Activated B cell treated with CpG ODN at 0.5 μM for 24 hours (primary cell): ENCODE results near the gene CSGALNACT2. TPM values are rescaled to one million over a fixed set of nuclear protein-coding genes. Genes with fewer than 3 reads are reported as not detected.

Experiments
- ATAC-seq: fragments of 200-7000 bp; cut with Tn5 transposase; one replicate; pipeline ENCODE4 v1.10.0; 2021; ENCODE audit warnings: low read depth, mild to moderate bottlenecking, moderate library complexity
- CTCF ChIA-PET: fragments of 350-600 bp; sonication (Branson Sonifier 250); formaldehyde crosslinking; loops from one replicate; lab custom pipeline; 2021; ENCODE audit warnings: antibody characterized with exemption; lab: Charles Lee
- POLR2A ChIA-PET: fragments of 350-600 bp; sonication (Branson Sonifier 250); formaldehyde crosslinking; loops from one replicate; lab custom pipeline; 2021; ENCODE audit warnings: antibody characterized with exemption; lab: Charles Lee
- DNase-seq: peaks from one replicate; pipeline ENCODE4 v3.0.0; 2022
- H3K27ac Mint-ChIP-seq: one replicate; pipeline ENCODE4 v1.8.0; 2020; ENCODE audit warnings: mixed read lengths
- H3K27me3 Mint-ChIP-seq: one replicate; pipeline ENCODE4 v1.8.0; 2021; ENCODE audit warnings: mixed read lengths
- H3K36me3 Mint-ChIP-seq: one replicate; pipeline ENCODE4 v1.8.0; 2021; ENCODE audit warnings: low read depth, mixed read lengths
- H3K4me1 Mint-ChIP-seq: one replicate; pipeline ENCODE4 v1.8.0; 2021; ENCODE audit warnings: mixed read lengths
- H3K4me3 Mint-ChIP-seq: one replicate; pipeline ENCODE4 v1.8.0; 2020; ENCODE audit warnings: mild to moderate bottlenecking, mixed read lengths
- H3K9me3 Mint-ChIP-seq: one replicate; pipeline ENCODE4 v1.8.0; 2020; ENCODE audit warnings: mixed read lengths
- intact Hi-C: fragments of 100-400 bp; cut with micrococcal nuclease; formaldehyde crosslinking; loops from one replicate; pipeline ENCODE4 v1.15.1; 2024
- total RNA-seq: library from RNA; stranded (reverse); gene quantifications from 2 replicates; pipeline ENCODE4 v1.2.3, GENCODE V29; 2022
- TF ChIP-seq, protein P1 (sequence below): fragments of 200-600 bp; IDR thresholded peaks from one replicate; pipeline ENCODE4 v1.8.0; 2022; ENCODE audit warnings: antibody characterized with exemption, mild to moderate bottlenecking

CSGALNACT2 gene
- total RNA-seq, 1 donor from 2014 or later, result 17.4 TPM

DNA sequence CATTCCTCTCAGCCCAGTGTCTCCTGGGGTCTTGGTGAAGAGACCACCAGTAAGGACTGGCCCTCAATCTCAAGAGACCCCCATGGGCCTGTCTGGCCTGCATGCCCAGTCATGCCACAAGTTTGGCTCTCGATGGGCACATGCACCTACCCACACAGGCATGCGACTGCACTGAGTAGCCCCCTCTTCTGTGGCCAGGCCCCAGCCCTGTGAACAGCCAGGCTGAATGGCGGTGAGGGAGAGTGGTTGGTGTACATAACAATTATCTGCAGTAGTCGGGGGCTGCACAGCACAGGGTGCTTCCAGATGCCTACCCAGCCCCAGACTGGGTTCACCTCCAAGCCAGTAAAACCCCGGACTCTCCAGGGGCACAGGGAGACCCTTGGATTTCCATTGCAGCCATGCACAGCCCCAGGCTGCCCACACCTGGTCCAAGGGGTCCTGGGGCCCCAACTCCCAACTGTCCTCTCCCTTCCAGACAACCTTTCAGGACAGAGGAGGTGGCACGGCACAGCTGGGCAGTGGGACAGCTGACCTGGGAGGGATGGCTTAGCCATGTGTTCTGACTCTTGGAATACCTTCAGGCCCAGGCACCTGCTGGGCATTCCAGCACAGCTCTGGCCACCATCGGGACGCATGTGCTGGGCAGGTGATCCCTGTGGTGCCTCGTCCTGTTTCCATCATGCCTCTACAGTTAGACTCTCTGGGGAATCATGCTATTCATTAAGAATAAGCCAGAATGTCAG, 21.0 kb upstream of the CSGALNACT2 start:
- no peak overlapping the region for H3K4me3 Mint-ChIP-seq
- intact Hi-C loops, result no loop called here
- no peaks in the 10 kb centered on the region for H3K27me3 Mint-ChIP-seq
- no peaks in the 10 kb centered on the region for H3K9me3 Mint-ChIP-seq
- POLR2A ChIA-PET, result no interaction called here
- ATAC-seq (no peak), DNase-seq (no peak)
- CTCF ChIA-PET, result no interaction called here
- TF ChIP-seq, protein P1, sequence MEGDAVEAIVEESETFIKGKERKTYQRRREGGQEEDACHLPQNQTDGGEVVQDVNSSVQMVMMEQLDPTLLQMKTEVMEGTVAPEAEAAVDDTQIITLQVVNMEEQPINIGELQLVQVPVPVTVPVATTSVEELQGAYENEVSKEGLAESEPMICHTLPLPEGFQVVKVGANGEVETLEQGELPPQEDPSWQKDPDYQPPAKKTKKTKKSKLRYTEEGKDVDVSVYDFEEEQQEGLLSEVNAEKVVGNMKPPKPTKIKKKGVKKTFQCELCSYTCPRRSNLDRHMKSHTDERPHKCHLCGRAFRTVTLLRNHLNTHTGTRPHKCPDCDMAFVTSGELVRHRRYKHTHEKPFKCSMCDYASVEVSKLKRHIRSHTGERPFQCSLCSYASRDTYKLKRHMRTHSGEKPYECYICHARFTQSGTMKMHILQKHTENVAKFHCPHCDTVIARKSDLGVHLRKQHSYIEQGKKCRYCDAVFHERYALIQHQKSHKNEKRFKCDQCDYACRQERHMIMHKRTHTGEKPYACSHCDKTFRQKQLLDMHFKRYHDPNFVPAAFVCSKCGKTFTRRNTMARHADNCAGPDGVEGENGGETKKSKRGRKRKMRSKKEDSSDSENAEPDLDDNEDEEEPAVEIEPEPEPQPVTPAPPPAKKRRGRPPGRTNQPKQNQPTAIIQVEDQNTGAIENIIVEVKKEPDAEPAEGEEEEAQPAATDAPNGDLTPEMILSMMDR, result no peak
- H3K27ac Mint-ChIP-seq, result no peak overlapping the region
- H3K36me3 Mint-ChIP-seq, result no peaks in the 10 kb centered on the region
- peaks cover 26% of the 10 kb centered on the region for H3K4me1 Mint-ChIP-seq

DNA sequence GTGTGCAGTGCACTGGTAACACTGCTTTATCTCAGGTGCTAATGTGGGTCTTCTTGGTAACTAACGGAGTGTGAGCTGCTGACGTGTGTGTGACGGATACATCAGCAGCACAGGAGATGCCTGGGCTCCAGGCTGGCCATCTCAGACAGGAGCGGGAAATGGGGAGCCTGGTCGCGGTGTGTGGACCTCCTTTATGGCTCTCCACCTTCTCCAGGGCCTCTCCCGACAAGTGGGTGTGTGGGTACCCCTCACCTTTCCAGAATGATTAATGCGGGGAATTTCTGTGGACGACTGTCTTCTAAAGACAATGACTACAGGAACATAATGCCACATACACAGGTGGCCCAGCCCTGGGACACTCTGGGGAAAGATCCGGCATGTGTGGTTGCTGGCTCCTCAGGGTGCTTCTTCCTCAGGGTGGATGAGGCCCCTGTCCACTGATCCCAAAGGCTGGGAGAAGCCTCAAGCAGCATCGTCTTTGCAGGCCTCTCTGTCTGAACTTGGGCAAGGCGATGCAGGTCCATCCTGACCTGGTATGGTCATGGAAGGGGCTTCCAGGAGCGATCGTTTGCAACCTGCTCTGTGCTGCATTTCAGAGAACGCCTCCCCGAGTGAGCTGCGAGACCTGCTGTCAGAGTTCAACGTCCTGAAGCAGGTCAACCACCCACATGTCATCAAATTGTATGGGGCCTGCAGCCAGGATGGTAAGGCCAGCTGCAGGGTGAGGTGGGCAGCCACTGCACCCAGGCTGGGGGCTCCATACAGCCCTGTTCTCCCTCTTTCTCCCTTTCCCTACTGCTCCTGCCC, 20.3 kb upstream of the CSGALNACT2 start:
- Mint-ChIP-seq H3K27ac (no peak overlapping the region), H3K9me3 (no peaks in the 10 kb centered on the region), H3K4me3 (no peak overlapping the region), H3K36me3 (no peaks in the 10 kb centered on the region), H3K4me1 (peaks cover 32% of the 10 kb centered on the region), H3K27me3 (no peaks in the 10 kb centered on the region)
- TF ChIP-seq, protein P1, result no peak
- intact Hi-C loops, result no loop called here
- POLR2A ChIA-PET, result no interaction called here
- no peak for ATAC-seq
- DNase-seq, result no peak
- CTCF ChIA-PET, result no interaction called here

DNA sequence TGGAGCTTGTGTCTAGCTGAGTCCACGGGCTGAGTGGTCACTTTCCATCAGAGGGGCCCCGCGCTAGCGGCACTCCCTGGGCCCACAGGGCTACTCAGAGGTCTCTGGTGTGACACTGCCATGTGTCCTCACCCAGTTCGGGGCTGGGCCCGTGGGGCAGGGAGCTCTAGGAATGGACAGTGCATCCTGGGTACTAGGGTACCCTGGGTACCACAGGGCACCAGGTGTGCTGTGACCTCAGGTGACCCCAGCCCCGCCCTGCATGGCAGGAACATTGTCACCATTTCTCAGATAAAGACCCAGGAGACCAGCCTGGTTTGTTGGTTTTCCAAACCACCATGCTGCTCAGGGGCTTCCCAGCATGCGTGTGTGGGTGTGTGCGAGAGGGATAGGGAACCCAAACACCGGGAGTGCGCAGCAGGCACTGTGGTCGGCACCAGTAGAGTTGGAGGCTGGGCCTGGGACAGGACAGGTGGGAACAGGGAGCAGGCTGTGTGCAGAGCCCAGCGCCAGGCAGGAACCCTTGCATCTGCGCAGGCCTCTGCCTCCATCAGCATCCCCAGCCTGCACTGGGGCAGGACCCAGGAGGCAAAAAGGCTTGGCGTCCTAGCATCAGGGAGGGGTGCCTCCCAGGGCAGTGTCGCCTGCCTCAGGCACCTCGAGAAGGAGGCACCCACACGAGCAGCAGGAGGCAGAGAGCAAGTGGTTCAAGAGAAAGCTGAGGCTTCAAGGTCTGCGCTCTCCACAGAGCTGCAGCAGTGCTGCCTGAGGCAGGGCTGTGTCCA, 19.4 kb upstream of the CSGALNACT2 start:
- CTCF ChIA-PET, result no interaction called here
- Mint-ChIP-seq H3K4me3 (no peak overlapping the region), H3K27me3 (no peaks in the 10 kb centered on the region), H3K9me3 (no peaks in the 10 kb centered on the region), H3K36me3 (no peaks in the 10 kb centered on the region), H3K4me1 (peaks cover 33% of the 10 kb centered on the region), H3K27ac (no peak overlapping the region)
- ATAC-seq (no peak), DNase-seq (no peak)
- POLR2A ChIA-PET, result no interaction called here
- intact Hi-C loops, result no loop called here
- TF ChIP-seq, protein P1, result no peak

DNA sequence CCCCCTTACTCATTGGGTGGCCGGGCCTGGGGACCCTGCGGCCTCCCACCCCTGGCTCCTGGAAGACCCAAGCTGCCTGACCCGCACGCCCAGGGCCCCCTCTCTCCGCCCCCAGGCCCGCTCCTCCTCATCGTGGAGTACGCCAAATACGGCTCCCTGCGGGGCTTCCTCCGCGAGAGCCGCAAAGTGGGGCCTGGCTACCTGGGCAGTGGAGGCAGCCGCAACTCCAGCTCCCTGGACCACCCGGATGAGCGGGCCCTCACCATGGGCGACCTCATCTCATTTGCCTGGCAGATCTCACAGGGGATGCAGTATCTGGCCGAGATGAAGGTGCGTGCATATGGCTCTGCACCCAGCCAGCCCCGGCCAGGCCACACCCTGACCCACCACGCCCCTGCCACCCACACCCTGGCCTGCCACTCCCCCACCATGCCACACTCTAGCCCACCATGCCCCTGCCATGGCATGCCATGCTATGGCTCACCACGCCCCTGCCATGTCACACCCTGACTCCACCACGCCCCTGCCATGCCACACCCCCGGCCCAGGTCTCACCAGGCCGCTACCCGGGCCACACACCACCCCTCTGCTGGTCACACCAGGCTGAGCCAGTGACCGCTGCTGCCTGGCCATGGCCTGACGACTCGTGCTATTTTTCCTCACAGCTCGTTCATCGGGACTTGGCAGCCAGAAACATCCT, 18.7 kb upstream of the CSGALNACT2 start:
- TF ChIP-seq, protein P1, result no peak
- ATAC-seq (no peak), DNase-seq (no peak)
- ChIA-PET POLR2A (interaction anchor here (6.1 kb wide), 1 partner anchor 19 kb away, joined by 67 read pairs; the partner anchor contains the start of gene CSGALNACT2), CTCF (interaction anchor here (0.9 kb wide), 1 partner anchor 83 kb away, joined by 3 read pairs; no protein-coding TSS in a partner anchor)
- Mint-ChIP-seq H3K9me3 (no peaks in the 10 kb centered on the region), H3K36me3 (no peaks in the 10 kb centered on the region), H3K27ac (no peak overlapping the region), H3K4me3 (no peak overlapping the region), H3K4me1 (peaks cover 35% of the 10 kb centered on the region), H3K27me3 (no peaks in the 10 kb centered on the region)
- intact Hi-C loops, result no loop called here
